OCI-LY3 (cell line): ENCODE data around the gene DIP2C.

Source experiments
- EZH2phosphoT487 ChIP-seq: fragments of 200-600 bp; shearing (Covaris generic); IDR thresholded peaks from 2 replicates; pipeline ENCODE4 v1.6.1; 2018; ENCODE audit warnings: antibody characterized with exemption, mixed run types, low read depth
- TF ChIP-seq, protein P1 (sequence below): fragments of 200-600, 300-600 bp; sonication (generic); IDR thresholded peaks from 2 replicates; pipeline ENCODE4 v1.5.1; 2014; ENCODE audit warnings: antibody characterized with exemption, low read length, low read depth

DNA sequence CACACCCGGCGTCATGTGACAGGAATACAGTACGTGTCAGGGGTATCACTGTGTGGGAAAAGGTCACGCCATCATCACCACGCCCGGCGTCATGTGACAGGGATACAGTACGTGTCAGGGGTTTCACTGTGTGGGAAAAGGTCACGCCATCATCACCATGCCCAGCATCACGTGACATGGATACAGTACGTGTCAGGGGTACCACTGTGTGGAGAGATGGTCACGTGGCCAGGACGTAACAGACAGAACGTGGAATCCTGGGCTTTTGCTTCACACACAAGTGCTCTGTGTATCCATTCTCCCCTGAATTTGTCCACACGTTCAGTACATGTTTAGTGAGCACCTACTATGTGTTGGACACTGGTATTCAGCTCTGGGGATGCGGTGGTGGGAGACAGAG is 34.5 kb upstream of the DIP2C start:
- TF ChIP-seq, protein P1, sequence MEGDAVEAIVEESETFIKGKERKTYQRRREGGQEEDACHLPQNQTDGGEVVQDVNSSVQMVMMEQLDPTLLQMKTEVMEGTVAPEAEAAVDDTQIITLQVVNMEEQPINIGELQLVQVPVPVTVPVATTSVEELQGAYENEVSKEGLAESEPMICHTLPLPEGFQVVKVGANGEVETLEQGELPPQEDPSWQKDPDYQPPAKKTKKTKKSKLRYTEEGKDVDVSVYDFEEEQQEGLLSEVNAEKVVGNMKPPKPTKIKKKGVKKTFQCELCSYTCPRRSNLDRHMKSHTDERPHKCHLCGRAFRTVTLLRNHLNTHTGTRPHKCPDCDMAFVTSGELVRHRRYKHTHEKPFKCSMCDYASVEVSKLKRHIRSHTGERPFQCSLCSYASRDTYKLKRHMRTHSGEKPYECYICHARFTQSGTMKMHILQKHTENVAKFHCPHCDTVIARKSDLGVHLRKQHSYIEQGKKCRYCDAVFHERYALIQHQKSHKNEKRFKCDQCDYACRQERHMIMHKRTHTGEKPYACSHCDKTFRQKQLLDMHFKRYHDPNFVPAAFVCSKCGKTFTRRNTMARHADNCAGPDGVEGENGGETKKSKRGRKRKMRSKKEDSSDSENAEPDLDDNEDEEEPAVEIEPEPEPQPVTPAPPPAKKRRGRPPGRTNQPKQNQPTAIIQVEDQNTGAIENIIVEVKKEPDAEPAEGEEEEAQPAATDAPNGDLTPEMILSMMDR = no peak
- no peak for TF ChIP-seq EZH2phosphoT487
